Measurements from ENCODE around the gene LINC00305.

LINC00305 gene

DNA sequence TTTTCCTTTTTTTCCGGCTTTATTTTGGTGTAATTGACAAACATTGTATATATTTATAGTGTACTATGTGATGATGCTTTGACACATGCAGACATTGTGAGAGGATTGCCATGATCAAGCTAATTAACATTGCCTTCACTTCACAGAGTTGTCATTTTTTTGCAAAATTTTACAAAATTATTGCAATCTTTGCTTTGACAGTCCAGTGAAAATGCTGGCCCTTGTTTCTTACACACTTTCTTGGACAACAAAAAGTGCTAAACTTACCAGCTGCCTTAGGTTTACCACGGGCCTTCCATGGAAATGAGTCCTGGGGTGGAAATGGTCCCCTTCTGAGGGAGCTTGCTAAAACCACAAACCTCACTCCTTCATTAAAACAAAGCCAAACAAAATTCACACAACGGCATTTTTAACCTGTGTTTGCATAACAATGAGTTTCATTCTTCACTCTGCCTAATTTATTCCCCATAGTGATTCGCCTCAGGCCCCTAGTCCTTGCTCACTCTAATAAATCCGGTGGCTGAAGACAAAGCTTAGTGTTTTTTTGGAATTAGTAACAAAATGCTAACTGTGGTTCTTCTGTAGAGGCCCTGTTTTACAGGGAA lies 32.2 kb downstream of the LINC00305 start:
- DNase-seq (ENCODE audit: extremely low read depth in 1 of 2, low read depth in 1 of 2) = no peak

DNA sequence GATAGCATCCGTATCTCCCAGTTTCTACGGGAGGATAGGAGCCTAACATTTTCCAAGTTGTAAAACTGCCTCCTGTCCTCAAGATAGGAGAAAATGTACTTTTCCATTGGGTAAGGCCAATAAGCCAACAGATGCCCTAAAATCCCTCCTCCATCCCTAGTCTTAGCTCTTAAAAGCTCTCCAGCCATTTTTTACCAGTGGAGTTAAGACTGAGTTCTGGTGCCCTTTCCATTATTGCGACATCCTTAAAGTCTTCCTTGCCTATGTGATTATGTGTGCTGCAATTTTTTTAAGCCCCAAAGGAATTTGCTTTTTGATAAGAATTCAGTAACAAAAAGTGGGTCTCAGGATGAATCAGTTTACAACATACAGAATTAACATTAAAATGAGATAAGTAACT lies 33.0 kb downstream of the LINC00305 start:
- no peak for DNase-seq (ENCODE audit: extremely low read depth in 1 of 2, low read depth in 1 of 2)

DNA sequence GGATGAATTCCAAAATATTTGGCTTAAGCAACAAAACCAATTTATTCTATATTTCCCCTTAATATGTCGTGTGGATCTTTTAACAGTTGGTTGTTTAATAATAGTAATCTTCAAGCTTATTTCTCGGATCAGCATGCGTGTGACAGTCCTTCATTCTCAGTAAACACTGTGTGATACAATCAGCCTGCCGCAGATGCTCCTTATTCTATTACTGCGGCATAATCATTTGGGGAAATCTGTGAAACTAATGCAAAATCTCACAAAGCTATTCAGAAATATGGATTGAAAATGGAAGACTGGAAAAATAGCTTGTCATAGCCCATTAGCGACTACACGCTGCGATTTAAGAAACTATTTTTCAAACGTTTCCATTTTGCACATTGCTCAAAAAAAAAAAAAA lies 36.9 kb downstream of the LINC00305 start:
- no peak for DNase-seq (ENCODE audit: extremely low read depth in 1 of 2, low read depth in 1 of 2)

DNA sequence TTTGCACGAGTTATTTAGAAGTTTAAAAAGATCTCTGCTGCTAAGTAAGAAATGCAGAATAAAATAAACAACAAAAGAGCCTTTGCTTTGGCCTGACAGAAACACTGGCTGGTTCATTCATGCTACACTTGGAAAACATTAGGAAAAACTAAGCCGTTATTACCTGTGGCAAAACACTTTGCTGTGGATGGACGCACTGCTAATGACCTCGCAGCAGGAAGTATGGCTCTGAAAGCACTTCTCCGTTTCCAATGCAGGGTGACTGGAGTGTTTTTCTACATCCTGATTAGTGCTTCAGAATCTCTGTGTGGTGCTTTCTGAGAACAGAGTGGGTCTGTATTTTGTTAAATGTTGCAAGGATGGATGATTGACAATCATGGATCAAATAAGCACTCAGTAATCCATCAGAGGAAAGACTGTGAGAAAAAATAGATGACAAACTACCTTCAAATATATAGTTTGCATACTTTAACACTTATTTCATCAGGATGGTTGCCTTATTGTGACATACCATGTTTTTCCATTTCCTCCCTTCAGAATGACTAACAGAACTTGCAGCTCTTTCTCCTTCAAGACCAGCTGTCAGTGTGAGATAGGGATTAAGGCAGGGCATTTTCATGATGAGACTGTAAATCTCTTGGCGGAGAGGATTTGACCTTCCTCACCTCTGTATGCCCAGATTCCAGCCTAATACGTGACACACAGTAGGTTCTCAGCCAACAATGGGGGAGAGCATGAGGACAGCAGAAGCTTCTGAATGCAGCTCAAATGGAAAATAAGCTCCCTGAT lies 38.0 kb downstream of the LINC00305 start:
- DNase-seq (ENCODE audit: extremely low read depth in 1 of 2, low read depth in 1 of 2) = no peak

DNA sequence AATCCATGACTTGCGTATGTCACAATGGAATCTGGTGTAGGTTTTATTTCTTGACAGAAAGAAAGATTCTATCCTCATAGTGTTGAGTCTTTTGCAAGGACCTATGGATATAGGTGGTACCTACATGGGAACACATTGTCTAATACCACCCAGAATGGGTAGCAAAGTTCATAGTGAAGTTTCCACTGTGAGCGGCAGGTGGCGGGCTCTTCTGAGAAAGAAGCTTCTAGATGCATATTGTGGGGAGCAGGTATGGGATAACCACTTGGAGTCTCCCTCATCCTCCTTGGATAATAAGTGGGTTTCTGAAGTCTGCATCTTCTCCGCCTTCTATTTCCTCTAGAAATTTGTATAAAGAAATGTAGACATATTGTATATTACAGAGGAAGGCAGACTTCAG lies 44.9 kb downstream of the LINC00305 start:
- no peak for DNase-seq (ENCODE audit: extremely low read depth in 1 of 2, low read depth in 1 of 2)

DNA sequence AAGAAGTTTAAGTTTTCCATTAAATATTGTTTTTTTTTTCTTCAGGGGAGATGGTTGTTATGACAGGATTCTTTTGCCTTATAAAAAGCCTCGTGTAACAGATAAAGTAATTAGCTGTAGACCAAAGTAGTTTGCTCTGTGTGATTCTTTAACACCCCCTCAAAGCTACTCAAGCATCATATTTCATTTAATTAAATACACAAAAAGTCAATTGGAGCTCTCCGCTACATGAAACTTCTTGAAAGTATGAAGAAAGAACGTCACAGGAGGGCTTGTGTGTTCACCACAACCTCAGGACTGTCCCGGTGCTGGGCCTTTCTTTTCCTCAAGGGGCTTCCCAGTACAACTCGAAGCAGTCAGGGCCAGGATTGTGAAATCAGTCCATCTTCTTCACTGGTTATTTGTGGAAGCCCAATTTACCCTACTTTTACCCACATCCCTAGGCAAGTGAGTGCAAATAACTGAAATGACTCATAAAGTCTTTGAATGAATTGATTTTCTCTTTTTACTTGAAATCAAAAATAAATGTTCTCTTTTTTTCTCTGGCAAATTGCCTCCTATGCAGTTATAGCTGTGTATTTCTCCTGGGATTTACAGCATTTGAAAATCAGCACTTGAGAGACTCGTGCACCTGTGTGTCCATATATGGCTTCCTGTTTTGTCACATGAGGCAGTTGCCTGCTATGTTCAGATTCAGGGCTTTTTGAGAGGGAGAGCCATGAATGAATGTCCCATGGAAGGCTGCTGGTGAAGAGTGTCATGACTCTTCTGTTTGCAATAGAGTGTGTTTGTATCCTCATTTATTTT lies 48.6 kb downstream of the LINC00305 start:
- DNase-seq (ENCODE audit: extremely low read depth in 1 of 2, low read depth in 1 of 2) = no peak

DNA sequence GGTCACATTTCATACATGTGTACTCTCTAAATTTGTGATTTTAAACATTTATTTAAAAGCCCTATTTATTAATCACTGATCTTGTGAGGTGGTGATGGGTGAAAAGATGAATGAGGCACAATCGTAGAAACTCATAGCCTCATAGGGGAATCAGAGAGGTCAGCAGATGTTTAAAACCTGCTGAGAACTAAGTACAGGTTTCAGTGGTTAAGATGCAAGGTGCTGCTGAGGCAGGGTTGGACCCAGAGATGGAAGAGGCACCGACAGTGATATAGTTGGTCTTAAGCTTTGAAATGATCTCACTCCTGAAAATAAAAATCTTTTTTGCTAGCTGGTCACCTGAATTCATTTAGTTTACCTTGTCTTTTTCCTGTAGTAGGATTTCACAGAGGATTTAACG lies 49.6 kb downstream of the LINC00305 start:
- no peak for DNase-seq (ENCODE audit: extremely low read depth in 1 of 2, low read depth in 1 of 2)

DNA sequence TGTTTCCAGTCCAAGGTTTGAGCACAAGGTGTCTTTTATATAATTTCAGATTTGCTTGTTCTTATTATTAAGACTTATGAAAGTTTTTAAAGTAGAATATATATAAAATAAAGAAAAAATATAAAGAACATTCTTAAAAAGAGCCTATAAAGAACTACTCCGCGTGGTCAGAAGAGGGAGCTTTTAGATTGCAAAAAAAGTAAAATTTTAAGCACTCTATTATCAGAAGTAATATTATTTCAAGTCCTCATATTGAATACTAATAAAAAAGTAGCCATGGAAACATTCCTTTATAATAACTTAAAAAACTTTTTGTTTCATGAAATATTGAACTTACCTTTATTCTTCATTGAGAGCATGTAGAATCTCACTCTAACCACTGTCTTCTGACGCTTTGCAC lies 51.4 kb downstream of the LINC00305 start:
- no peak for DNase-seq (ENCODE audit: extremely low read depth in 1 of 2, low read depth in 1 of 2)

DNA sequence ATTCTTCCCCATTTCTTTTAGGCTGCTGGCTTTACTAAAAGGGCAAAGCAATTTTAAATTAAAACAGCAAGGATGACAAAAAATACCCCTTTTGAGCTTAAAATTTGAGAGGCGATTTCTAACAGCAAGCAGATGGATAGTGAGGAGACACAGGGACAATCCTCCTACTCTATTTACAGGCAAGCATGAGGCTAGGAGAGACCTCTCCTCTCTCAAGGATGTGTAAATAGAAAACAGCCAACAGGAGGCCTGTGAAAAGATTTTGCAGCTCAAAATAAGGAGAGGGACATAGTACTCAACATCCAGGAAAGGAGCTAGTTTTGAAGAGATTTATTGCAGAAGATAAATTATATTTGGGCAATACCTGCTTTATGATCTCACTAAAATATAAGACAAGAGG lies 53.8 kb downstream of the LINC00305 start:
- DNase-seq (ENCODE audit: extremely low read depth in 1 of 2, low read depth in 1 of 2) = no peak

DNA sequence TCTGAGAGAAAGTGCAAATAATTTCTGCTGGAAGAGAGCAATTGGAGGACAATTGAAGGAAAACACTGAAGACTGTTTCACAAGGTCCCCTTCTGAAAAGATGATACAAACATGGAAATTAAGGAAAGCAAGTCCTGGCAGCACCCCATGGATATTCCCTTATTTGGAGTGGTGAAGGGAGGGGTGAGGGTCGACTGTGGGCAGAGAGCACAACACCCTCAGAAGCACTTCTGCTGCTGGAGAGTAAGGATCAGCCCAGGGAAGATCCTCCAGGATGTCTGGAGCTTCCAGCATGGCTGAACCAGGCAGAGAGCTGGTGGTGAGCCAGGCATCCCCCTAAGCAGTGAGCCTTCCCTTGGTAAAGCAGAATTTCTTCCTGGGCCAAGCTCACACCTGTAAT lies 54.7 kb downstream of the LINC00305 start:
- no peak for DNase-seq (ENCODE audit: extremely low read depth in 1 of 2, low read depth in 1 of 2)

DNA sequence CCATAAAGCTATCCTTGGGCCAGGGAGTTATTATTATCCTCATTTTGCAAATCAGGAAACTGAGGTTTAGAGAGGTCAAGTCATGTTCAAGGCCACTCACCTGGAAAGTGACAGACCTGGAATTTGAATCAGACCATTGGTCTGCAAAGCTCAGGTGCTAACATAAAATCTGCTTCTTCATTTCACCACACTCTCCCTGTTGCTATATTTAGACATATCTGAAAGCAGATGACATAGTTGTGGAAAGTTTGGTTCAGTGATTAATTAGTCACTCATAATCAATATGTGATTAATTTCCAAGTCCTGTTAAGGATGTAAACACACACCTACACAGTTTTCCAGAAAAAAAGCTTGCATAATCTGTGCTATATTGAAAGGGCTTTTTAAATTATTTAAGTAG lies 57.4 kb downstream of the LINC00305 start:
- DNase-seq (ENCODE audit: extremely low read depth in 1 of 2, low read depth in 1 of 2) = no peak

DNA sequence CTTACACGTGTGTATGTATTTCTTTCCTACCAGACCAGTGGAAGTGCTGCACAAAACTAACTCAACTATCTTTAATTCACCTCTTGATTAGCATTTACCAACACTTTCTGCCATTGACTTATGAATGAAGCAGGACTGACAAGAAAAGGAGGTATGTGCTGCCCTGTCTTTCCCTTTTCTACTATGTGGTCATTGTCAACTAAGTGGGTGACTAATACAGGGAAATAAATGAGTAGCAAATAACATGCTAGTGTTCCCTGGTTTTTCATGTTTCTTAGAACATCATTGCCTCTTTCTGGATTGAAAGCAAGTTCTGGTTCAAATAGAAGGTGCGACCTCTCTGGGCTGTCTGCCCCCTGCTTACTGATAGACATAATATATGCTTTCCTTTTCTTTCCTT lies 58.0 kb downstream of the LINC00305 start:
- DNase-seq (ENCODE audit: extremely low read depth in 1 of 2, low read depth in 1 of 2) = no peak

DNA sequence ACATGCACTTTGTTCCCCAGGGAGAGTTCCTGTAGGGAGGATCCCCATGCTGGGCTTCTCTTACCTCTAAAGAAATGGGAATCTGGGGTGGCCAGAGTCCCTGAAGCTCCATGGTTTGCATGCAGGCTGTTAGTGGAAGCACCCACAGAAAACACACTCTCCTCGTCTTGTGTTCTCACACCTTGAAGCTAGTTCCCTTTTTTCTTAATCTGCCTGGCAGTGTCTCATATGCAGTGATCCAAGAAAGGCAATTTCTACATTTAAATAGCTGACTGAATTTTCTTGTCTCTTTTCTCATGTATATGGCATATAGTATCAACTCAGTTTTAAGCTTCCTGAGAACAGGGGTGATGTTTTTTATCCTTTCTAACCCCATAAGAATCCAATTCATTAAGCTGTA lies 65.0 kb downstream of the LINC00305 start:
- no peak for DNase-seq (ENCODE audit: extremely low read depth in 1 of 2, low read depth in 1 of 2)

DNA sequence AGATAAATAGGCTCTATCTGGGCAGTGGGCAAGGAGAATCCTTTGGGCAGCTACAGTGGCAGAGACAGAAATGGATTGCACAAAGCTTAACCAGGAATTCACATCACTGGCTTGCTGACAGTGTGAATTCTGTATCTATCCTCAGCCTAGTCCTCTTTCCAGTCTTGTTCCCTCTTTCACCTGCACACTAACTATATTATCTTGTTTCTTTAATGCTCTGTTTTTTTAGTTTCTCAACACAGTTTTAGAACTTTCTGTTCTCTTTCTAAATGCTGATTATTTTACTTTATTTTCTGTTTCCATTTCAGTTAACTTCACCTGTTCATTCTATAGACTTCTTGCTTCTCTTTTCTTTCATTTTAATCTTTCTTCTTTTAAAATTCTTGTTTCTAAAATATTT lies 66.4 kb downstream of the LINC00305 start:
- DNase-seq (ENCODE audit: extremely low read depth in 1 of 2, low read depth in 1 of 2) = no peak

DNA sequence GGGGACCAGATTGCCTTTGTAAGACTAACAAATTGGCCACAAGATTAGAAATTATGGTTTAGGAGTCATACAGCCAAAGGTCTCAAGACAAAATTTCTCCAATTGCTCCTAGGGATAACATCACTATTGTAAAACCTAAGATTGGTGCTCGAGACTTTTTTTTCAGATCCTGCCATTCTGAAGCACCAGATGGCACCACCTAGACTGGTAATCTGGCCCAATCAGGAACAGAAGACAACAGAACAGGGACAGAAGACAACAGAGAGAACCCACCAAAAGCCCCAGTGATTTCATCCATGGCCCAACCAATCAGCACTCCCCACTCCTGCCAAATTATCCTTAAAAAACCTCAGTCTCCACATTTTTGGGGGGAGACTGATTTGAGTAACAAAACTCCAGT lies 66.8 kb downstream of the LINC00305 start:
- DNase-seq (ENCODE audit: extremely low read depth in 1 of 2, low read depth in 1 of 2) = no peak

DNA sequence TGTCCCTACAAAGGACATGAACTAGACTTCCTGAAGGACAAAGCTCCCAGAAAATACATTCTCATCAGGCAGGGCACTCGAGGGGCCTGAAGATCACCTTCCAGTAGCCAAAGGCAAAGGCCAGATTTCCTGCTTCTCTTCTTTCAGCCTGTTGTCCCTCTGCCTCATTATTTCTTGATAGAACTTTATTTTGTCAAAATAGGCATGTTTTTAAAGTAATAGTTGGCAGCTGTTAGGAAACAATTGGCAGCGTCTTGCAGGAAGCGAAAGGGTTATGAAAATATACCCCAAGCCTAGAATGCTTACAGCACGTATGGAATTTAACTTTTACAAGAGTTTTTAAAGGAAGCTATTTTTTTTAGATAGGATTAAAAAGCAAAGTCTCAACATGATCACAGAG lies 74.9 kb downstream of the LINC00305 start:
- no peak for DNase-seq (ENCODE audit: extremely low read depth in 1 of 2, low read depth in 1 of 2)

DNA sequence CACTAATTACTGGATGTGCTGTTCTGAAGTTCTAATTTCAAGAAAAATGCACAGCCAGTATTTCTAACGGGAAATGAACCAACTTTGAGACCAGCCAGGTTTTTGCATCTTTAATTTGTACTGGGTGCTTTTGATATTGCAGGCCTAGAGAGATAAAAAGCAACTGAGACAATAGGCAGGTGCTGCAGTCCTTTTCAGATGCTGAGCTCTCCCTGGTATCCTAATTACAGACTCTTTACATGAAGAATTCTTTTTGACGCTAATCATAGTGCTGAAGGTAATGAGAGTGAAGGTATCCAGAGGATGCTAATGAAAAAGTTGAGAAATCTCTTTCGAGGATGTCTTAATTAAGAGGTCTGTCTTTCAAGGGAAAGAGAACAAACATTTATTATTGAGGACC lies 93.9 kb downstream of the LINC00305 start:
- DNase-seq (ENCODE audit: extremely low read depth in 1 of 2, low read depth in 1 of 2) = no peak

DNA sequence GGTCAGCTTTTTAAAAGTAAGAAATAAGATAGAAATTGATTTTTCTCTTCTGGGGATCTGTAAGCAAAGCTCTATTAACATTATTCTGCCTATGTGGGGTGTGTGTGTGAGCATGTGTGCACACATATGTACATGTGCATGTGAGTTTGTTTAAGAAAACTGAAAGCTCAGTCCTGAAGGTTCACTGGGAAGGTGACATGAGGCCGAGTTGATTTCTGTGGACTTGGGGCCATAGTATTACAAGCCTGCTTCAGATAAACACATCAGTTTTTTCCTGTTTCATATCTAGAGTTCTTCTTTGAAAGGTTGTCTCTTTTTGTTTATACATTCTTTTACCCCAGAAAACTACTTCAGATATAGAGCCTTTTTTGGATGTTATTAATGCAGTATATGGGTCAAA lies 95.6 kb downstream of the LINC00305 start:
- no peak for DNase-seq (ENCODE audit: extremely low read depth in 1 of 2, low read depth in 1 of 2)

DNA sequence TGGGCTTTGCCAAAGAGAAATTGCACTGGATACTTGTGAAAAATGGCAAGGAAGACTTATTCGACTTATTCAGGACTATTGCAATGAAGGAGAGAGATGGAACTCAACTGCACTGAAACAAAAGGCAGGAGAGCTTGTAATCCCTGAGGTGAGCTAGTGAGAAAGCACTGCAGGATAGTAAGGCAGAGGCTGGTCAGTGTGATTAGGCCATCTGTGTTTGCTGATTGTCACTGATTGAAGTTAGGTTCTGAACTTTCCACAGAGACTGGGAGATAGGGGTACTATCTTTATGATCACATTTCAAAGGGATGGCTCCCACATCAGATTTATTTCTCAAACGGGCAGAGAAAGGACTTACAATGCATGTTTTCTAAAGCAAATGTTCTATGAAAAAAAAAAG lies 96.1 kb downstream of the LINC00305 start:
- no peak for DNase-seq (ENCODE audit: extremely low read depth in 1 of 2, low read depth in 1 of 2)

DNA sequence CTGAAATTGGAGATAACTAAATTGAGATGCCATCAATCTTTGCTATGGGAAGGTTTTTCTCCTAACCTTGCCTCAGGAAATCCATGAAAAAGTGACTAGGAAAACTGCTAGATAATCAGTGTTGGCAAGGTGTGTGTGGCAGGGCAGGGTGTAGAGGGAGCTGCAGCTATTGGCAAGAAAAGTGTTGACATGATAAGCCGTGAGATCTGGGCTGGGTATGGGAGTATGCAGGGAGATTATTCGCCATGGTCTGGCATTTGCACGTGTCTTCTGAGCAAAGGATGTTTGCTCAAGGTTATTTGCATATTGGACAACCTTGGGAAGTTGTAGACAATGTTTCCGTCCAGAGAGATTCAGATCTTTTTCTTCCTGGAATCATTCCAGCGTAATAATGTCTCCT lies 104.3 kb downstream of the LINC00305 start:
- DNase-seq (ENCODE audit: extremely low read depth in 1 of 2, low read depth in 1 of 2) = no peak

DNA sequence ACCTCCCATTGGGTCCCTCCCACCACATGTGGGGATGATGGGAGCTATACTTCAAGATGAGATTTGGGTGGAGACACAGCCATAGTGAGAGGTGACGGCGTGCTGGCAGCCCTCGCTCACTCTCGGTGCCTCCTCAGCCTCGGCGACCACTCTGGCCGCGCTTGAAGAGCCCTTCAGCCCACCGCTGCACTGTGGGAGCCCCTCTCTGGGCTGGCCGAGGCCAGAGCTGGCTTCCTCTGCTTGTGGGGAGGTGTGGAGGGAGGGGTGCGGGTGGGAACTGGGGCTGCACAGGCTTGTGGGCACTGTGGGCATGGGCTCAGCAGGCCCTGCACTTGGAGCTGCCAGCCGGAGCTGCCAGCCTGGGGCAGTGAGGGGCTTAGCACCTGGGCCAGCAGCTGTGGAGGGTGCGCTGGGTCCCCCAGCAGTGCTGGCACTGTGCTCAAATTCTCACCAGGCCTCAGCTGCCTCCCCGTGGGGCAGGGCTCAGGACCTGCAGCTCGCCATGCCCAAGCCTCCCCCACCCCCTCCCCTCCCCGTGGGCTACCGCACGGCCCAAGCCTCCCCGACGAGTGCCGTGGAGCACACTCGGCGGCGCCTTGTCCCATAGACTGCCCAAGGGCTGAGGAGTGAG lies 106.0 kb downstream of the LINC00305 start:
- DNase-seq (ENCODE audit: extremely low read depth in 1 of 2, low read depth in 1 of 2) = no peak

All from stimulated activated CD8-positive, alpha-beta memory T cell treated with anti-CD3 and anti-CD28 coated beads, Interleukin-7, amount 100 ng/mL, for 48 hours (primary cell).